ENCODE data around the gene SLC17A9. TPM values are rescaled to one million over a fixed set of nuclear protein-coding genes. Genes with fewer than 3 reads are reported as not detected.

Gene SLC17A9
- total RNA-seq, 1 donor: 2.0 TPM

DNA sequence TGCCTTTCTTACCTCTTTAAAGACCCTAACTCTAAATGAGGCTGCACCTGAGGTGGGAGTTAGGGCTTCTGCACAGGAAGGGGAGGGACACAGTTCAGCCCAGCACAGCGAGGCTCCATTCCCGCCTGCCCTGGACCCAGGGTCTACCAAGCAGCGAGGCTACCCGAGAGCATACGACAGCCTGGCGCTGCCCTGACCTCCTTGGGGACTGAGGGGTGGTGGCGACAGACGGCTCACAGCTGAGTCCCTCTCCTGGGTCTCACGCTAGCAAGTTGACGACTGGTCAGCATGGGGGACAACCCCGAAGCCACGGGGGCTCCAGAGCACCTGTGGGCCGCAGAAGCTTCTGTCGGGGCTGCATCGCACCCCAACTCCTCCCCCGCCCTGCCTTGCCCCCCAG is 24.4 kb downstream of the SLC17A9 start:
- no peak for DNase-seq (ENCODE audit: low read depth)
- no peak overlapping the region for H3K4me3 ChIP-seq (ENCODE audit: low read depth, low read length)
- TF ChIP-seq, protein P1, sequence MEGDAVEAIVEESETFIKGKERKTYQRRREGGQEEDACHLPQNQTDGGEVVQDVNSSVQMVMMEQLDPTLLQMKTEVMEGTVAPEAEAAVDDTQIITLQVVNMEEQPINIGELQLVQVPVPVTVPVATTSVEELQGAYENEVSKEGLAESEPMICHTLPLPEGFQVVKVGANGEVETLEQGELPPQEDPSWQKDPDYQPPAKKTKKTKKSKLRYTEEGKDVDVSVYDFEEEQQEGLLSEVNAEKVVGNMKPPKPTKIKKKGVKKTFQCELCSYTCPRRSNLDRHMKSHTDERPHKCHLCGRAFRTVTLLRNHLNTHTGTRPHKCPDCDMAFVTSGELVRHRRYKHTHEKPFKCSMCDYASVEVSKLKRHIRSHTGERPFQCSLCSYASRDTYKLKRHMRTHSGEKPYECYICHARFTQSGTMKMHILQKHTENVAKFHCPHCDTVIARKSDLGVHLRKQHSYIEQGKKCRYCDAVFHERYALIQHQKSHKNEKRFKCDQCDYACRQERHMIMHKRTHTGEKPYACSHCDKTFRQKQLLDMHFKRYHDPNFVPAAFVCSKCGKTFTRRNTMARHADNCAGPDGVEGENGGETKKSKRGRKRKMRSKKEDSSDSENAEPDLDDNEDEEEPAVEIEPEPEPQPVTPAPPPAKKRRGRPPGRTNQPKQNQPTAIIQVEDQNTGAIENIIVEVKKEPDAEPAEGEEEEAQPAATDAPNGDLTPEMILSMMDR (IDR thresholded peaks at IDR 0.05; ENCODE audit: insufficient read depth, low read length): no peak

DNA sequence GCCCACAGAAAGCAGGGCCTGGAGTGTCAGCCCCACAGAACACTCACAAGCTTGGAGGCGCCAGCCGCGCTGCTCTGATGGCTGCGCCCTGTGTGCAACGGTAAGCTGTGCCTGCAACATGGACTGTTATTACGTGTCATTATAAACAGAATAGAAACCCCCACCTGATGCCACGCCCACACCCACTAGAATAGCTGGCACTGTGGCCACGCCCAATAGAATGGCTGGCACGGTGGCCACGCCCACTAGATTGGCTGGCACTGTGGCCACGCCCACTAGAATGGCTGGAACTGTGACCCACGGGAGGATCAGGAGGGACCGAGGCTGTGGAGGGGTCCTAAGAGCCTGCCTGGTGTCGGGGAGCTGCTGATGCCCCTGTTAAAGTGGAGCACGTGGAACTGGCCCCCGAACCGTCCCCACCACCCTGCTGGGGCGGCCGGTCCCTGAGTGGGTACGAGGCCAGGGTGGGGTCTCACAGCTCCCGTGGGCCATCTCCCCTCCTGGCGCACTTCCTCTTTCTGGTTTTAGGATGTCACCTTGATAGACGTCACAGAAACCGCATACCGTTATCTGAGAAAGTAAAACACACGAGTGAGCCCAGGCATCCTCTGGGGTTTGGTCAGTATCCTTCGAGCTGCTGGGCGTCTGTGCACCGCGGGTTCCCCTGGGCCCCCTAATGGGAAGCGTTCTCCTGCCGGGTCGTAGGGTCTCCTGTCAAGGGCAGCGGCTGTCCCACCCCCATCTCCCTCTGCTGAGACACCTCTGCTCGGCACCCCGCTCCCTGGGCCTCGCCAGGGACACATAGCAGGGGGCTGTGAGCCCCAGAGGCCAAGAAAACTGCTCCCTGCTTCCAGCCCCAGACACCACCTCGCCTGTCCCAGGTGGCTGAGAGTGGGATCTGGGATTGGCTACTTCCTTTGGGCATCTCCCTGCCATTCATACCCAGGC is 25.4 kb downstream of the SLC17A9 start:
- H3K4me3 ChIP-seq (ENCODE audit: low read depth, low read length): no peak overlapping the region
- TF ChIP-seq, protein P1 (IDR thresholded peaks at IDR 0.05; ENCODE audit: insufficient read depth, low read length): no peak
- DNase-seq (ENCODE audit: low read depth): no peak

DNA sequence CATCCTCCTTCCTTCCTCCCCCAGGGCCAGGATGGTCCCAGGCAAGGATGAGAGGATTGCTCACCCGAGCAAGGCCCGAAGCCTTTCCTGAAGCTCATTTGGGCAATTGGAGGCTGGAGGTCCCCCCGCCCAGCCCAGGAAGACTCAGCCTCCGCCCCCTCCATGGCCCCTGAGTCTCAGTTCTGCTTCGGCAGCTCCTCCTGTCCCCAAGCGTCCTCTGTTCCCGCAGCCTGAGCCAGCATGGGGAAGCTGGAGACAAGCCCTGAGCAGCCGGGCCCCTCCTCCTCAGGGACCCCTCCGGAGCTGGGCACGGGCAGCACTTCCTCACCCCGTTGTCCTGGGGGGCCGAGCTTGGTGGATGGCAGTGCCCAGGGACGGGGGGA is 26.0 kb downstream of the SLC17A9 start:
- no peak for DNase-seq (ENCODE audit: low read depth)
- TF ChIP-seq, protein P1 (IDR thresholded peaks at IDR 0.05; ENCODE audit: insufficient read depth, low read length): no peak
- no peak overlapping the region for H3K4me3 ChIP-seq (ENCODE audit: low read depth, low read length)

- no peak for DNase-seq (ENCODE audit: low read depth)
- TF ChIP-seq, protein P1 (IDR thresholded peaks at IDR 0.05; ENCODE audit: insufficient read depth, low read length): no peak
- H3K4me3 ChIP-seq (ENCODE audit: low read depth, low read length): no peak overlapping the region
These were observed 26.8 kb downstream of the SLC17A9 start for GRCh38 chr20:62979310-62979709.

DNA sequence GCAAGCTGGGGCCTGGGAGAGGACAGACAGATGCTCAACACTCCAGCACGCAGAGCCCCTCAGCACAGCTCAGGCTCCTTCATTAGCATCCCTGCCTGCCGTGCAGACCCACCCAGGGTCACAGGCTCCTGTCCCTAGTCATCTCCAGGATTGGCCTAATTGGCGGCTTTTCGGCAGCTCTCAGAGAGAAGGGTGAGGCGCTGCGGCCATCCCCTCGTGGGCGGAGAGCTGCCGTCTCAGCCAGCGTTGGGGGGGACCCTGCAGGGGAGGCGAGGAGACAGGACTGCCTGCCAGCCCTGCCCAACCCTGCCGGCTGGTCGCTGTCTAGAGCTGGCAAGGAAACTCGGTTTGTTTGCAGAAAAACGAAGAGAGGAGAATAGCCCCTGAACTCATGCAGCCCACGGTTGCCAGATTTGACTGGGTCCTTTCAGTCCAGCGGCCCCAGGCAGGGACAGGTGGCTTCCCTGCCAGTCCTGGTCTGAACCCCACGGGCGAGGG is 27.4 kb downstream of the SLC17A9 start:
- no peak overlapping the region for H3K4me3 ChIP-seq (ENCODE audit: low read depth, low read length)
- no peak for DNase-seq (ENCODE audit: low read depth)
- TF ChIP-seq, protein P1 (IDR thresholded peaks at IDR 0.05; ENCODE audit: insufficient read depth, low read length): no peak

GRCh38 chr20:62980380-62980960 is 28.0 kb downstream of the SLC17A9 start:
- TF ChIP-seq, protein P1 (IDR thresholded peaks at IDR 0.05; ENCODE audit: insufficient read depth, low read length): no peak
- DNase-seq (ENCODE audit: low read depth): no peak
- H3K4me3 ChIP-seq (ENCODE audit: low read depth, low read length): no peak overlapping the region

Data from fibroblast of the aortic adventitia (primary cell).